ENCODE measurements around the gene RGS12. TPM values are rescaled to one million over a fixed set of nuclear protein-coding genes. Genes with fewer than 3 reads are reported as not detected.

Gene RGS12
- total and polyA plus RNA-seq, 2 of the 13 experiments (the other 11 are each of a cell fraction or from before 2014, with no cell fraction given) = 21.0 to 27.7 TPM

DNA sequence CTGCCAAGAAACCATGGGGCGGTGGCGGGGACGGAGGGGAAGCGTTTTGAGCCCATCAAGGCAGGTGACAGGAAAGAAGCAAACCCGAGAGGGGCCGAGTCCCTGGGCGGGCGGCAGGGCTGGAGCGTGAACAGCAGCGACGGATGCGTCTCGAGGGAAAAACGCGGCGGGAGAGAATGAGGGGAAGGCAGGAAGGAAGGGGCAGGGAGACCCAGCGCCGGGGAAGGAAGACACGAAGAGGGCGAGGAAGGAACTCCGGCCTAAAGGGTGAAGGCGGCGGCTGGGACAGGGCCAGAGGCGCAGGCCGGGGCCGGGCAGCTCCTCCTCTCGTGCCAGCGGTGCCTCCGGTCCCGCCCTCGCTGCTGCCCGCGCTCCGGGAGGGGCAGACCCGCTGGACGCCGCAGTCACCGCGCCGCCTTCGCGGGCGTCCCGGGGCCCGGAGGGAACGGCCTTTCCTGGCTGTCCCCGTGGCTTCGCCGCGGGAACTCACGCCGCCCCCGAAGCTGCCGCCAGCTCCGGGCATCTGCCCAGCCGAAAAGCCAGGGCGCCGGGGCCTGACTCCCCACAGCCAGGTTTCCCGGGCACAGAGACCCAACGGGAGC lies 751 bp upstream of the RGS12 start (continued):
- no peak for TF ChIP-seq ZSCAN5A (CRISPR knock-in tag; IDR thresholded peaks at IDR 0.05; ENCODE audit: borderline replicate concordance)
- TF ChIP-seq GTF3A (CRISPR knock-in tag; conservative IDR thresholded peaks at IDR 0.05) = peak; percentile 36; the same call in 1 of the 2 replicates
- TF ChIP-seq SIN3A (IDR thresholded peaks at IDR 0.05; ENCODE audit: borderline replicate concordance, low read depth, low read length) = no peak; the same call in 1 of the 2 replicates
- TF ChIP-seq RCOR2 (CRISPR knock-in tag; IDR thresholded peaks at IDR 0.05) = no peak
- TF ChIP-seq RXRA (CRISPR knock-in tag; IDR thresholded peaks at IDR 0.05) = no peak
- TF ChIP-seq HNRNPLL (IDR thresholded peaks at IDR 0.05; ENCODE audit: low read depth, low read length, poor library complexity, severe bottlenecking) = peak; percentile 48
- no peak for TF ChIP-seq PHF20 (CRISPR knock-in tag; IDR thresholded peaks at IDR 0.05)
- TF ChIP-seq ZNF746 (CRISPR knock-in tag; IDR thresholded peaks at IDR 0.05) = 0 out of 2 replicates have a peak, but pooled peaks have one; percentile 51
- TF ChIP-seq ATF2 (CRISPR knock-in tag; IDR thresholded peaks at IDR 0.05) = no peak
- TF ChIP-seq GLI4 (CRISPR knock-in tag; IDR thresholded peaks at IDR 0.05; ENCODE audit: borderline replicate concordance) = peak; percentile 27; the same call in 1 of the 2 replicates
- no peak for TF ChIP-seq ZNF839 (CRISPR knock-in tag; IDR thresholded peaks at IDR 0.05; ENCODE audit: borderline replicate concordance)
- no peak for TF ChIP-seq ZNF749 (CRISPR knock-in tag; IDR thresholded peaks at IDR 0.05; ENCODE audit: borderline replicate concordance)
- TF ChIP-seq KMT2B (CRISPR knock-in tag; IDR thresholded peaks at IDR 0.05) = no peak
- TF ChIP-seq ONECUT2 (CRISPR knock-in tag; IDR thresholded peaks at IDR 0.05) = no peak
- 0 out of 2 replicates have a peak, but pooled peaks have one; percentile 23 for TF ChIP-seq ZNF34 (CRISPR knock-in tag; IDR thresholded peaks at IDR 0.05; ENCODE audit: borderline replicate concordance)
- TF ChIP-seq, protein P1, sequence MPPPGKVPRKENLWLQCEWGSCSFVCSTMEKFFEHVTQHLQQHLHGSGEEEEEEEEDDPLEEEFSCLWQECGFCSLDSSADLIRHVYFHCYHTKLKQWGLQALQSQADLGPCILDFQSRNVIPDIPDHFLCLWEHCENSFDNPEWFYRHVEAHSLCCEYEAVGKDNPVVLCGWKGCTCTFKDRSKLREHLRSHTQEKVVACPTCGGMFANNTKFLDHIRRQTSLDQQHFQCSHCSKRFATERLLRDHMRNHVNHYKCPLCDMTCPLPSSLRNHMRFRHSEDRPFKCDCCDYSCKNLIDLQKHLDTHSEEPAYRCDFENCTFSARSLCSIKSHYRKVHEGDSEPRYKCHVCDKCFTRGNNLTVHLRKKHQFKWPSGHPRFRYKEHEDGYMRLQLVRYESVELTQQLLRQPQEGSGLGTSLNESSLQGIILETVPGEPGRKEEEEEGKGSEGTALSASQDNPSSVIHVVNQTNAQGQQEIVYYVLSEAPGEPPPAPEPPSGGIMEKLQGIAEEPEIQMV (CRISPR knock-in tag; IDR thresholded peaks at IDR 0.05; ENCODE audit: low read depth) = 0 out of 2 replicates have a peak, but pooled peaks have one; percentile 39
- TF ChIP-seq TEF (CRISPR knock-in tag; IDR thresholded peaks at IDR 0.05) = no peak
- TF ChIP-seq NR2F1 (CRISPR knock-in tag; IDR thresholded peaks at IDR 0.05) = no peak
- TF ChIP-seq, protein P2, sequence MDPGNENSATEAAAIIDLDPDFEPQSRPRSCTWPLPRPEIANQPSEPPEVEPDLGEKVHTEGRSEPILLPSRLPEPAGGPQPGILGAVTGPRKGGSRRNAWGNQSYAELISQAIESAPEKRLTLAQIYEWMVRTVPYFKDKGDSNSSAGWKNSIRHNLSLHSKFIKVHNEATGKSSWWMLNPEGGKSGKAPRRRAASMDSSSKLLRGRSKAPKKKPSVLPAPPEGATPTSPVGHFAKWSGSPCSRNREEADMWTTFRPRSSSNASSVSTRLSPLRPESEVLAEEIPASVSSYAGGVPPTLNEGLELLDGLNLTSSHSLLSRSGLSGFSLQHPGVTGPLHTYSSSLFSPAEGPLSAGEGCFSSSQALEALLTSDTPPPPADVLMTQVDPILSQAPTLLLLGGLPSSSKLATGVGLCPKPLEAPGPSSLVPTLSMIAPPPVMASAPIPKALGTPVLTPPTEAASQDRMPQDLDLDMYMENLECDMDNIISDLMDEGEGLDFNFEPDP (CRISPR knock-in tag; conservative IDR thresholded peaks at IDR 0.05) = peak; percentile 84; the same call in 1 of the 2 replicates
- TF ChIP-seq ZNF414 (CRISPR knock-in tag; IDR thresholded peaks at IDR 0.05) = 0 out of 2 replicates have a peak, but pooled peaks have one; percentile 33
- TF ChIP-seq ZNF207 (IDR thresholded peaks at IDR 0.05; ENCODE audit: borderline replicate concordance) = no peak

All from HepG2 (cell line).